CD4-positive, alpha-beta T cell (primary cell): ENCODE data around the gene PIK3AP1. TPM values are rescaled to one million over a fixed set of nuclear protein-coding genes. Genes with fewer than 3 reads are reported as not detected.

Experiments used
- ATAC-seq: fragments of 200-7000 bp; cut with Tn5 transposase; one replicate; pipeline ENCODE4 v1.10.0; 2022; ENCODE audit warnings: mild to moderate bottlenecking; ENCODE audit not compliant: poor library complexity
- CTCF ChIA-PET: fragments of 350-600 bp; sonication (Branson Sonifier 250); formaldehyde crosslinking; loops from one replicate; lab custom pipeline; 2021; ENCODE audit warnings: antibody characterized with exemption, inconsistent platforms; lab: Charles Lee
- POLR2A ChIA-PET: fragments of 350-600 bp; sonication (Branson Sonifier 250); formaldehyde crosslinking; loops from one replicate; lab custom pipeline; 2021; ENCODE audit warnings: antibody characterized with exemption, inconsistent platforms; lab: Charles Lee
- DNase-seq, 14 experiments: peaks; one replicate each; pipeline ENCODE4 v3.0.0-alpha.2; 2013 to 2020; ENCODE audit warnings: mixed read lengths in 2 of 14
- H3K27ac ChIP-seq, 2 donors: one replicate each; pipeline versions ENCODE4 v1.5.1 to v1.7.0; 2013; ENCODE audit warnings: low read length in 2 of 2, low read depth in 1 of 2, mild to moderate bottlenecking in 1 of 2
- H3K27me3 ChIP-seq, 2 experiments: 1 replicate in 1 of 2; 2 replicates in 1 of 2; pipeline versions ENCODE4 v1.6.1 to v1.7.0; 2013; ENCODE audit warnings: low read length in 2 of 2, control low read depth in 1 of 2, mild to moderate bottlenecking in 1 of 2, moderate library complexity in 1 of 2; ENCODE audit not compliant: insufficient read depth in 2 of 2, control insufficient read depth in 1 of 2
- H3K36me3 ChIP-seq: one replicate; pipeline ENCODE4 v1.6.1; 2013; ENCODE audit warnings: low read length, control low read depth; ENCODE audit not compliant: insufficient read depth
- H3K4me1 ChIP-seq: one replicate; pipeline ENCODE4 v1.6.1; 2013; ENCODE audit warnings: low read length, control low read depth; ENCODE audit not compliant: insufficient read depth
- H3K4me3 ChIP-seq: one replicate; pipeline ENCODE4 v1.5.1; 2013; ENCODE audit warnings: mild to moderate bottlenecking, low read length, moderate library complexity
- H3K9me3 ChIP-seq, 2 experiments: 1 replicate in 1 of 2; 2 replicates in 1 of 2; pipeline versions ENCODE4 v1.6.1 to v1.7.0; 2013; ENCODE audit warnings: low read length in 2 of 2, mild to moderate bottlenecking in 2 of 2, control low read depth in 1 of 2, moderate library complexity in 1 of 2; ENCODE audit not compliant: control insufficient read depth in 1 of 2, insufficient read depth in 1 of 2
- H3K27ac Mint-ChIP-seq: one replicate; pipeline ENCODE4 v1.8.0; 2020; ENCODE audit warnings: mixed read lengths
- H3K27me3 Mint-ChIP-seq: one replicate; pipeline ENCODE4 v1.8.0; 2021; ENCODE audit warnings: mixed read lengths
- H3K36me3 Mint-ChIP-seq: one replicate; pipeline ENCODE4 v1.8.0; 2021; ENCODE audit warnings: low read depth, mixed read lengths
- H3K4me1 Mint-ChIP-seq: one replicate; pipeline ENCODE4 v1.8.0; 2021; ENCODE audit warnings: low read depth, mixed read lengths
- H3K4me3 Mint-ChIP-seq: one replicate; pipeline ENCODE4 v1.8.0; 2020; ENCODE audit warnings: mild to moderate bottlenecking, mixed read lengths
- H3K9me3 Mint-ChIP-seq: one replicate; pipeline ENCODE4 v1.8.0; 2020; ENCODE audit warnings: mixed read lengths
- intact Hi-C, 2 experiments: fragments of 100-400 bp; cut with DNase I in 1 of 2; cut with micrococcal nuclease in 1 of 2; formaldehyde crosslinking; loops; one replicate each; pipeline versions ENCODE4 v1.15.1 to v1.9.0; 2023 to 2025; cut with DNase I, micrococcal nuclease
- total RNA-seq, 174 experiments: library from RNA in 2 of 174; stranded (reverse) in 2 of 174; gene quantifications; one replicate each; pipeline ENCODE4 v1.2.3 and lab custom pipeline; 2021 to 2026
- TF ChIP-seq, protein P1 (sequence below): fragments of 200-600 bp; IDR thresholded peaks from one replicate; pipeline ENCODE4 v1.8.0; 2022; ENCODE audit warnings: antibody characterized with exemption, mild to moderate bottlenecking

Gene PIK3AP1
- total RNA-seq, 2 experiments from 2014 or later = 0.58 to 0.59 TPM

DNA sequence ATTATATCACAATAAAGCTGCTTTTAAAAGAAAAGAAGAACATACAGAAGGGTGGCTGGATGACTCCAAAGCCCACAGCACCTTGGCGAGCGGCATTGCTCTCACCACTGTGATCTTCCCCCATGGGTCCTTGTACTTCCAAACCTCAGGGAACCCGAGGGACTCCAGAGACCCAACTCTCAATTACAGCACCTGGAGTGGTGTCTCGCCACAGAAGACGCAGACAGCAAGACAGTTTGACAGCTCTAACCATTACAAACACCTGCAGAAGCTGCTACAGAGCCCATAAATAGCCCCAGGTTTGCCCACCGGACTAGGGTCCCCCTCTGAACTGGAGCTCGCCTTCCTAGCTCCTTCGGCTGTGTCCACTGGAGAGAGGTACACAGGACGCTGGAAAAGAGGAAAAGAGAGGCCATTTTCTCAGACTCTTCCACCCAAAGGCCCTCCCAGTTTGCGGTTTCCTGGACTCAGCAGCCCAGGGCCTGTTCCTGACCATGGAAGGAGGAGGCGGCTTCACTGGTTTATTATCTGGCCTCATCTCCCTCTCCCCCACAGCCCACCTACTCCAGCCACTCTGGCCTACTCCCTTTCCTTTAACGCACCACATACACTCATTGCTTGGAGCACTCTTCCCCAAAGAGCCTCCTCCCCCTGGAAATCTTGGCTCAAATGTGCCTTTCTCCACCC is 1.9 kb downstream of the PIK3AP1 start:
- no peaks in the 10 kb centered on the region for H3K9me3 Mint-ChIP-seq
- Histone ChIP-seq H3K4me1 (peaks cover 19% of the 10 kb centered on the region), H3K36me3 (no peaks in the 10 kb centered on the region), H3K27ac (no peak overlapping the region), H3K9me3 (no peaks in the 10 kb centered on the region), H3K27me3 (no peaks in the 10 kb centered on the region), H3K4me3 (no peak overlapping the region)
- intact Hi-C loops = loop anchor here in 1 of 2 experiments (10.0 kb wide), 1 partner anchor 134 kb away; the partner anchor contains the start of gene TM9SF3
- no peak overlapping the region for H3K27ac Mint-ChIP-seq
- H3K4me1 Mint-ChIP-seq = peaks cover 15% of the 10 kb centered on the region
- H3K36me3 Mint-ChIP-seq = no peaks in the 10 kb centered on the region
- DNase-seq = no peak
- POLR2A ChIA-PET = no interaction called here
- no peak for ATAC-seq
- TF ChIP-seq, protein P1, sequence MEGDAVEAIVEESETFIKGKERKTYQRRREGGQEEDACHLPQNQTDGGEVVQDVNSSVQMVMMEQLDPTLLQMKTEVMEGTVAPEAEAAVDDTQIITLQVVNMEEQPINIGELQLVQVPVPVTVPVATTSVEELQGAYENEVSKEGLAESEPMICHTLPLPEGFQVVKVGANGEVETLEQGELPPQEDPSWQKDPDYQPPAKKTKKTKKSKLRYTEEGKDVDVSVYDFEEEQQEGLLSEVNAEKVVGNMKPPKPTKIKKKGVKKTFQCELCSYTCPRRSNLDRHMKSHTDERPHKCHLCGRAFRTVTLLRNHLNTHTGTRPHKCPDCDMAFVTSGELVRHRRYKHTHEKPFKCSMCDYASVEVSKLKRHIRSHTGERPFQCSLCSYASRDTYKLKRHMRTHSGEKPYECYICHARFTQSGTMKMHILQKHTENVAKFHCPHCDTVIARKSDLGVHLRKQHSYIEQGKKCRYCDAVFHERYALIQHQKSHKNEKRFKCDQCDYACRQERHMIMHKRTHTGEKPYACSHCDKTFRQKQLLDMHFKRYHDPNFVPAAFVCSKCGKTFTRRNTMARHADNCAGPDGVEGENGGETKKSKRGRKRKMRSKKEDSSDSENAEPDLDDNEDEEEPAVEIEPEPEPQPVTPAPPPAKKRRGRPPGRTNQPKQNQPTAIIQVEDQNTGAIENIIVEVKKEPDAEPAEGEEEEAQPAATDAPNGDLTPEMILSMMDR = no peak
- CTCF ChIA-PET = no interaction called here
- peak overlapping the region; percentile 21 for H3K4me3 Mint-ChIP-seq
- no peaks in the 10 kb centered on the region for H3K27me3 Mint-ChIP-seq

DNA sequence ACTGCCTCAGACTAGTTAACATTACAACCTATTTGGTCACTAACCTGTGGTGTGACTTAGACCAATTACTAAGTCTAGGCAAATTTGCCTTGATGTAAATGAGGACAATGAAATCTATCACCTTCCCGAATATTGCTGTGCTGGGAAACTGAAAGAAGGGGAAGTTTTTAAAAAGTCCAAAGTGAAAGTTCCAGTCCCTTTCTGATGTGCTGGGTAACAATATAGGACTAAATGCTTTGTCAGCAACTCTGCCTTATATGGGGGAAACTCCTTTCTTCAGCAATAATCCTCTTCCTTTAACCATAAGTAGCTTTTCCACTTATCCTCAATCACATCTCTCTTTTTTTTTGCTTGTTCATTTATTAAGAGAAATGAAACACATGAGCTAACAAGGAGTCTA is 3.9 kb downstream of the PIK3AP1 start:
- no peaks in the 10 kb centered on the region for H3K36me3 ChIP-seq
- peaks cover 16% of the 10 kb centered on the region for H3K4me1 ChIP-seq
- no peaks in the 10 kb centered on the region for H3K36me3 Mint-ChIP-seq
- DNase-seq (peak in 2 of 14 experiments; percentile 43 to 52), ATAC-seq (no peak)
- H3K27ac ChIP-seq = no peak overlapping the region
- H3K27me3 ChIP-seq = no peaks in the 10 kb centered on the region
- ChIA-PET CTCF (interaction anchor here (0.6 kb wide), 1 partner anchor 11 kb away, joined by 3 read pairs; no protein-coding TSS in a partner anchor), POLR2A (interaction anchor here (1.3 kb wide), 1 partner anchor 19 kb away, joined by 3 read pairs; no protein-coding TSS in a partner anchor)
- no peaks in the 10 kb centered on the region for H3K9me3 Mint-ChIP-seq
- intact Hi-C loops = loop anchor here in 1 of 2 experiments (10.0 kb wide), 1 partner anchor 132 kb away; the partner anchor contains the start of gene TM9SF3
- no peak overlapping the region for H3K4me3 ChIP-seq
- TF ChIP-seq, protein P1 = no peak
- H3K27me3 Mint-ChIP-seq = no peaks in the 10 kb centered on the region
- no peaks in the 10 kb centered on the region for H3K9me3 ChIP-seq
- H3K27ac Mint-ChIP-seq = no peak overlapping the region
- H3K4me3 Mint-ChIP-seq = peak overlapping the region; percentile 34
- peaks cover 14% of the 10 kb centered on the region for H3K4me1 Mint-ChIP-seq

DNA sequence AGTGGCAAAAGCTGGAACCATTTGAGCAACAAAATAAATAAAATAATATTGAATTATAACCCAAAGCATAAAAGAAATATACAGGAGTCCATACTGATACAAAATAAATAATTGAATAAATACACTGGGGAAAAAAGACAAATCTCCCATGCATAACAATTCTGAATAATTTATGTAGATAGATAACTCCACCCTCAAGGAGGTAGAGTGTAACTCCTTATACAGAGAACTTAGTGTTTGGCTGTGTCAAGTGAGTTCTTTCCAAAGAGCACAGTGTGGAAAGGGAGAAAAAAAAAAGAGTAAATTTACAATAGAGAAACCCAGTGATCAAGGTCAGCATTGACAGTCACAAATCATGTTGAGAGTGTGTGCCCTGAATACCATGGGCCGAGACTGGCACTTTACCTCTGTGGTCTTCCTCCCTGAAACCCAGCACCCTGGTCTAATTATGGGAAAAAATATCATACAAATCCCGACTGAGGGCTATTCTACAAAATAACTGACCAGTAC is 5.5 kb downstream of the PIK3AP1 start:
- no peak overlapping the region for H3K4me3 ChIP-seq
- Mint-ChIP-seq H3K27ac (no peak overlapping the region), H3K4me3 (no peak overlapping the region), H3K27me3 (no peaks in the 10 kb centered on the region), H3K4me1 (peaks cover 4% of the 10 kb centered on the region), H3K36me3 (no peaks in the 10 kb centered on the region), H3K9me3 (no peaks in the 10 kb centered on the region)
- CTCF ChIA-PET = no interaction called here
- TF ChIP-seq, protein P1 = no peak
- H3K4me1 ChIP-seq = peaks cover 4% of the 10 kb centered on the region
- intact Hi-C loops = loop anchor here in 1 of 2 experiments (10.0 kb wide), 1 partner anchor 130 kb away; the partner anchor contains the start of gene TM9SF3
- ATAC-seq (no peak), DNase-seq (no peak)
- H3K27ac ChIP-seq = no peak overlapping the region
- H3K36me3 ChIP-seq = no peaks in the 10 kb centered on the region
- no peaks in the 10 kb centered on the region for H3K9me3 ChIP-seq
- POLR2A ChIA-PET = no interaction called here
- H3K27me3 ChIP-seq = no peaks in the 10 kb centered on the region
